ENCODE data around the gene CDON.

The CDON gene

GRCh38 chr11:126058105-126058874 lies 4.4 kb downstream of the CDON start:
- TF ChIP-seq EZH2phosphoT487 (IDR thresholded peaks at IDR 0.05; ENCODE audit: borderline replicate concordance, low read length): no peak
- TF ChIP-seq, protein P1, sequence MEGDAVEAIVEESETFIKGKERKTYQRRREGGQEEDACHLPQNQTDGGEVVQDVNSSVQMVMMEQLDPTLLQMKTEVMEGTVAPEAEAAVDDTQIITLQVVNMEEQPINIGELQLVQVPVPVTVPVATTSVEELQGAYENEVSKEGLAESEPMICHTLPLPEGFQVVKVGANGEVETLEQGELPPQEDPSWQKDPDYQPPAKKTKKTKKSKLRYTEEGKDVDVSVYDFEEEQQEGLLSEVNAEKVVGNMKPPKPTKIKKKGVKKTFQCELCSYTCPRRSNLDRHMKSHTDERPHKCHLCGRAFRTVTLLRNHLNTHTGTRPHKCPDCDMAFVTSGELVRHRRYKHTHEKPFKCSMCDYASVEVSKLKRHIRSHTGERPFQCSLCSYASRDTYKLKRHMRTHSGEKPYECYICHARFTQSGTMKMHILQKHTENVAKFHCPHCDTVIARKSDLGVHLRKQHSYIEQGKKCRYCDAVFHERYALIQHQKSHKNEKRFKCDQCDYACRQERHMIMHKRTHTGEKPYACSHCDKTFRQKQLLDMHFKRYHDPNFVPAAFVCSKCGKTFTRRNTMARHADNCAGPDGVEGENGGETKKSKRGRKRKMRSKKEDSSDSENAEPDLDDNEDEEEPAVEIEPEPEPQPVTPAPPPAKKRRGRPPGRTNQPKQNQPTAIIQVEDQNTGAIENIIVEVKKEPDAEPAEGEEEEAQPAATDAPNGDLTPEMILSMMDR (IDR thresholded peaks at IDR 0.05; ENCODE audit: low read depth, low read length, poor library complexity, severe bottlenecking): no peak
- H3K4me2 ChIP-seq (ENCODE audit: low read length): no peak overlapping the region
- H4K20me1 ChIP-seq (ENCODE audit: control insufficient read depth, insufficient read depth, low read depth, low read length): no peaks in the 10 kb centered on the region
- no peaks in the 10 kb centered on the region for H3F3A ChIP-seq (ENCODE audit: control insufficient read depth, insufficient read depth)
- peaks cover 49% of the 10 kb centered on the region for H3K27me3 ChIP-seq (ENCODE audit: control insufficient read depth, low read length)
- no peak overlapping the region for H3K27ac ChIP-seq (ENCODE audit: low read depth, low read length)
- no peaks in the 10 kb centered on the region for H3K9me3 ChIP-seq (ENCODE audit: control insufficient read depth, insufficient read depth, low read length)
- no peak overlapping the region for H3K4me3 ChIP-seq (ENCODE audit: low read length)
- H3K4me1 ChIP-seq (ENCODE audit: control insufficient read depth, low read length): peaks cover 11% of the 10 kb centered on the region
- H3K79me2 ChIP-seq (ENCODE audit: control insufficient read depth, low read length): no peaks in the 10 kb centered on the region
- no peaks in the 10 kb centered on the region for H3K9me2 ChIP-seq (replicated peaks; ENCODE audit: control insufficient read depth, low read length)
- no peaks in the 10 kb centered on the region for H3K36me3 ChIP-seq (ENCODE audit: control insufficient read depth, low read length)

DNA sequence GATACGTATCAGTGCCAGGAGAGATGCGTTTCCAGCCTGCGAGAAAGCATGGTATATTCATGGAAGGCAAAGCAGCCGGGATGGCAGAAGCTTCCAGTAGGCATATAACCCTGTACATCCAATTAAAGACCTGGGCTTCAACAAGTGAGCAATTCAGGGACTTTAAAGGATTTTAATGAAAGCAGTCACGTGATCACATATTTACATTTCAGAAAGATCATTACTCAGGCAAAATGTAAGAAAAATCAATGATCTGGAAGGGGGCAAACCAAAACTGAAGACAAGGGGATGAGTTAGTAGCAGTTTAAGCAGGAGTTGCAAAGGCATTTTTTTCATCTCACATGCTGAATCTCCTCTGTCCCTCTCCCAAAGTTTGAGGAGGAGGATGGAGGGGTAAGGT lies 7.8 kb downstream of the CDON start:
- Histone ChIP-seq H3K27me3 (ENCODE audit: control insufficient read depth, low read length) (peaks cover 33% of the 10 kb centered on the region), H3K9me2 (replicated peaks; ENCODE audit: control insufficient read depth, low read length) (no peaks in the 10 kb centered on the region), H3F3A (ENCODE audit: control insufficient read depth, insufficient read depth) (no peaks in the 10 kb centered on the region), H3K36me3 (ENCODE audit: control insufficient read depth, low read length) (no peaks in the 10 kb centered on the region), H3K4me3 (ENCODE audit: low read length) (no peak overlapping the region), H4K20me1 (ENCODE audit: control insufficient read depth, insufficient read depth, low read depth, low read length) (no peaks in the 10 kb centered on the region), H3K4me1 (ENCODE audit: control insufficient read depth, low read length) (no peaks in the 10 kb centered on the region), H3K27ac (ENCODE audit: low read depth, low read length) (no peak overlapping the region), H3K9me3 (ENCODE audit: control insufficient read depth, insufficient read depth, low read length) (no peaks in the 10 kb centered on the region), H3K79me2 (ENCODE audit: control insufficient read depth, low read length) (no peaks in the 10 kb centered on the region), H3K4me2 (ENCODE audit: low read length) (no peak overlapping the region)
- no peak for TF ChIP-seq EZH2phosphoT487 (IDR thresholded peaks at IDR 0.05; ENCODE audit: borderline replicate concordance, low read length)
- TF ChIP-seq, protein P1 (IDR thresholded peaks at IDR 0.05; ENCODE audit: low read depth, low read length, poor library complexity, severe bottlenecking): no peak

- no peaks in the 10 kb centered on the region for H4K20me1 ChIP-seq (ENCODE audit: control insufficient read depth, insufficient read depth, low read depth, low read length)
- H3K4me3 ChIP-seq (ENCODE audit: low read length): no peak overlapping the region
- H3F3A ChIP-seq (ENCODE audit: control insufficient read depth, insufficient read depth): no peaks in the 10 kb centered on the region
- H3K9me2 ChIP-seq (replicated peaks; ENCODE audit: control insufficient read depth, low read length): no peaks in the 10 kb centered on the region
- H3K79me2 ChIP-seq (ENCODE audit: control insufficient read depth, low read length): no peaks in the 10 kb centered on the region
- H3K36me3 ChIP-seq (ENCODE audit: control insufficient read depth, low read length): no peaks in the 10 kb centered on the region
- H3K4me1 ChIP-seq (ENCODE audit: control insufficient read depth, low read length): no peaks in the 10 kb centered on the region
- peaks cover 29% of the 10 kb centered on the region for H3K27me3 ChIP-seq (ENCODE audit: control insufficient read depth, low read length)
- H3K27ac ChIP-seq (ENCODE audit: low read depth, low read length): no peak overlapping the region
- H3K9me3 ChIP-seq (ENCODE audit: control insufficient read depth, insufficient read depth, low read length): no peaks in the 10 kb centered on the region
- no peak for TF ChIP-seq EZH2phosphoT487 (IDR thresholded peaks at IDR 0.05; ENCODE audit: borderline replicate concordance, low read length)
- TF ChIP-seq, protein P1 (IDR thresholded peaks at IDR 0.05; ENCODE audit: low read depth, low read length, poor library complexity, severe bottlenecking): no peak
- no peak overlapping the region for H3K4me2 ChIP-seq (ENCODE audit: low read length)
Measured at GRCh38 chr11:126054408-126054807, 8.3 kb downstream of the CDON start.

Measured in DOHH2 (cell line).